Measurements from ENCODE around the gene RANBP1. TPM values are rescaled to one million over a fixed set of nuclear protein-coding genes. Genes with fewer than 3 reads are reported as not detected.

RANBP1 gene
- total and polyA plus RNA-seq, 9 of the 15 experiments (the other 6 are each of a cell fraction or from before 2014, with no cell fraction given): 162 to 2,891 (median 1,289) TPM

- no peak for TF ChIP-seq CUX1 (CRISPR knock-in tag; IDR thresholded peaks at IDR 0.05)
- TF ChIP-seq CREB1 (IDR thresholded peaks at IDR 0.05): peak; percentile 8; the same call in 1 of the 2 replicates
- TF ChIP-seq CREB1 (CRISPR knock-in tag; IDR thresholded peaks at IDR 0.05): no peak
- no peak for TF ChIP-seq MED1 (CRISPR knock-in tag; IDR thresholded peaks at IDR 0.05; ENCODE audit: borderline replicate concordance)
- TF ChIP-seq ZNF431 (CRISPR knock-in tag; IDR thresholded peaks at IDR 0.05): no peak
- TF ChIP-seq ATF2 (CRISPR knock-in tag; IDR thresholded peaks at IDR 0.05): no peak
- no peak for TF ChIP-seq ZFP36 (IDR thresholded peaks at IDR 0.05; ENCODE audit: low read depth, low read length, partially characterized antibody)
- TF ChIP-seq SREBF2 (CRISPR knock-in tag; IDR thresholded peaks at IDR 0.05): no peak
- 0 out of 2 replicates have a peak, but pooled peaks have one; percentile 13 for TF ChIP-seq PHB (CRISPR knock-in tag; IDR thresholded peaks at IDR 0.05)
- no peak for TF ChIP-seq ZNF12 (CRISPR knock-in tag; IDR thresholded peaks at IDR 0.05)
- no peak for TF ChIP-seq SPI1 (IDR thresholded peaks at IDR 0.05; ENCODE audit: borderline replicate concordance, low read depth, low read length)
- no peak for TF ChIP-seq THRA (IDR thresholded peaks at IDR 0.05)
- TF ChIP-seq ZNF232 (CRISPR knock-in tag; IDR thresholded peaks at IDR 0.05): no peak
- no peak for TF ChIP-seq THAP7 (CRISPR knock-in tag; IDR thresholded peaks at IDR 0.05)
- TF ChIP-seq SAFB (IDR thresholded peaks at IDR 0.05; ENCODE audit: borderline replicate concordance, low read depth, low read length): no peak
- no peak for TF ChIP-seq BCL6 (CRISPR knock-in tag; IDR thresholded peaks at IDR 0.05)
These were observed 11.5 kb downstream of the RANBP1 start (continued) for GRCh38 chr22:20127318-20127868.

Measured in K562 (cell line).